Measurements from ENCODE around the gene SFT2D1.

- TF ChIP-seq CTCF (IDR thresholded peaks at IDR 0.05 in 2 of 3, conservative IDR thresholded peaks at IDR 0.05 in 1 of 3; ENCODE audit: borderline replicate concordance in 1 of 3, insufficient read depth in 1 of 3, low read depth in 2 of 3, low read length in 2 of 3) (no peak), ATF3 (IDR thresholded peaks at IDR 0.05) (no peak), EZH2phosphoT487 (IDR thresholded peaks at IDR 0.05; ENCODE audit: borderline replicate concordance) (no peak), POLR2AphosphoS5 (IDR thresholded peaks at IDR 0.05; ENCODE audit: low read depth, low read length) (no peak), TCF7L2 (IDR thresholded peaks at IDR 0.05; ENCODE audit: borderline replicate concordance, extremely low read depth, insufficient read depth, insufficient read length) (no peak), ZNF274 (IDR thresholded peaks at IDR 0.05; ENCODE audit: low read depth, low read length) (no peak), REST (IDR thresholded peaks at IDR 0.05; ENCODE audit: low read depth) (no peak), SRF (IDR thresholded peaks at IDR 0.05; ENCODE audit: low read depth) (no peak), ELF1 (IDR thresholded peaks at IDR 0.05; ENCODE audit: borderline replicate concordance, low read depth) (no peak), POLR2A (IDR thresholded peaks at IDR 0.05; ENCODE audit: borderline replicate concordance, extremely low read depth, insufficient read depth, insufficient read length) (no peak), EGR1 (IDR thresholded peaks at IDR 0.05; ENCODE audit: low read depth) (no peak), MAX (IDR thresholded peaks at IDR 0.05) (no peak)
These were observed 68.2 kb downstream of the SFT2D1 start for GRCh38 chr6:166274163-166274562.

Data from HCT116 (cell line).